ENCODE measurements around the gene CKB. TPM values are rescaled to one million over a fixed set of nuclear protein-coding genes. Genes with fewer than 3 reads are reported as not detected.

Gene CKB
- total RNA-seq, 2 experiments from 2014 or later, result 0.82 to 3.0 TPM

DNA sequence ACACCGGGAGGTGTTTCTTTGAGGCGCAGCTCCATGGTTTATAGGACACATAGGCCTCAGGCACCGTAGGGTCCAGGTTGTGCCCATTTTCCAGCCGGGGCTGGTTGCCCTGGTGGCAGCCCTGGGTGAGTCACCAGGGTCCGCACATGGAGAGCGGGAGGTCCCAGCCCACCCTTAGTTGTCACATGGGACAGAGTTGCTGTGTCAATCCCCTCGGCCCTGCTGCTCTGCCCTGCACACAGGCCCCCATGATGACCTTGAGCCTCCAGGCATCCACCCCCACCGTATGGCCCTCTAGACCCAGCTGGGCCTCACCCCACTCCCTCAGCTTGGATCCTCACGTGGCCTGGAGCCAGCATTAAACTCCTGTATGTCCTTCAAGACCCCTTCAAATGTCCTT is 14.1 kb upstream of the CKB start:
- H3K4me2 ChIP-seq (ENCODE audit: low read length), result no peak overlapping the region
- no peaks in the 10 kb centered on the region for H3K4me1 ChIP-seq (ENCODE audit: insufficient read depth, low read length, poor library complexity, severe bottlenecking)
- H4K20me1 ChIP-seq (ENCODE audit: insufficient read depth, low read length), result no peaks in the 10 kb centered on the region; the same call in 1 of the 2 replicates
- no peak for DNase-seq (ENCODE audit: low spot score)
- intact Hi-C loops (cut with micrococcal nuclease; ENCODE audit: unreplicated experiment), result no loop called here
- H3K36me3 ChIP-seq (ENCODE audit: insufficient read depth, low read length), result peaks cover 22% of the 10 kb centered on the region; the same call in 1 of the 2 replicates
- POLR2A ChIA-PET, result no interaction called here
- H2AFZ ChIP-seq (ENCODE audit: low read length), result no peak overlapping the region
- CTCF ChIA-PET (ENCODE audit: unreplicated experiment), result no interaction called here
- BruUV-seq (replicated peaks), result no TSS peak
- no peaks in the 10 kb centered on the region for H3K79me2 ChIP-seq (ENCODE audit: insufficient read depth, low read depth, low read length)
- no peaks in the 10 kb centered on the region for H3K9me3 ChIP-seq (ENCODE audit: low read length)
- no peak for TF ChIP-seq EZH2phosphoT487 (IDR thresholded peaks at IDR 0.05; ENCODE audit: borderline replicate concordance, low read depth, low read length)
- TF ChIP-seq, protein P1, sequence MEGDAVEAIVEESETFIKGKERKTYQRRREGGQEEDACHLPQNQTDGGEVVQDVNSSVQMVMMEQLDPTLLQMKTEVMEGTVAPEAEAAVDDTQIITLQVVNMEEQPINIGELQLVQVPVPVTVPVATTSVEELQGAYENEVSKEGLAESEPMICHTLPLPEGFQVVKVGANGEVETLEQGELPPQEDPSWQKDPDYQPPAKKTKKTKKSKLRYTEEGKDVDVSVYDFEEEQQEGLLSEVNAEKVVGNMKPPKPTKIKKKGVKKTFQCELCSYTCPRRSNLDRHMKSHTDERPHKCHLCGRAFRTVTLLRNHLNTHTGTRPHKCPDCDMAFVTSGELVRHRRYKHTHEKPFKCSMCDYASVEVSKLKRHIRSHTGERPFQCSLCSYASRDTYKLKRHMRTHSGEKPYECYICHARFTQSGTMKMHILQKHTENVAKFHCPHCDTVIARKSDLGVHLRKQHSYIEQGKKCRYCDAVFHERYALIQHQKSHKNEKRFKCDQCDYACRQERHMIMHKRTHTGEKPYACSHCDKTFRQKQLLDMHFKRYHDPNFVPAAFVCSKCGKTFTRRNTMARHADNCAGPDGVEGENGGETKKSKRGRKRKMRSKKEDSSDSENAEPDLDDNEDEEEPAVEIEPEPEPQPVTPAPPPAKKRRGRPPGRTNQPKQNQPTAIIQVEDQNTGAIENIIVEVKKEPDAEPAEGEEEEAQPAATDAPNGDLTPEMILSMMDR (conservative IDR thresholded peaks at IDR 0.05; ENCODE audit: low read length), result no peak
- no peaks in the 10 kb centered on the region for H3K9me2 ChIP-seq (ENCODE audit: insufficient read depth, low read length)
- no peak overlapping the region for H3K4me3 ChIP-seq (ENCODE audit: low read depth, low read length, poor library complexity, severe bottlenecking)
- H3K27ac ChIP-seq (ENCODE audit: low read depth, low read length, poor library complexity, severe bottlenecking), result no peak overlapping the region

DNA sequence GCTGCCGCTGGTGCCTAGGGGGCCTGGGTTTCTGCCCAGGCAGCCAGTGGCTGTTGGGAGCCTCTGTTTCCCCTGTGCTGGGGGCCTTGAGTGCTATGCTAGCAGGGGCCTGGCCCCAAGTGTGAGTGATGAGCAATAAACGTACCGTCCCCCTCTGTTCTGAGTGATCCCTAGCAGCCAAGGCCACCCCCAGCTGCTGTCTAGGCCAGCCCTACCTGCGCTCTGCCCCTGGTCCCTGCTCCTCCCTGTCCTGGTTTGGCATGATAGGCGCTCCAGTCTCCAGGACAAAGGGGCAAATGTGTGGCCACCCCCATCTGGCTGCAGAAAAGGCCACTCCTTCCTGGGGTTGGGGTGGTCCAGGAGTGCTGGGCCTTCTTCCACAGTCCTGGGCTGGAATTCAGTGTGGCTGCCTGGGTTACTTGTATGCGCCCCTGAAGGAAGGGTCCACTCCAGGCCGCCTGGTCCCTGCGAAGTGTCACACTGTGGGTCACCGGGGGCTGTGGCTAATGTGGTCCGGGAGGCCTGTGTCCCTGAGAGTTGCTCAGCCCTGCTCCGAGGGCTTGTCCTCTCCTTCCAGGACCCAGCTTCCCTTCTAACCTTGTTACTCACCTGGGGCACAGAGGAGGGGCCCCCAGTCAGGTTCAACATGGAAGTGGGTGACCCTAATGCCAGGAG is 13.4 kb upstream of the CKB start:
- Histone ChIP-seq H3K9me3 (ENCODE audit: low read length) (no peaks in the 10 kb centered on the region), H3K36me3 (ENCODE audit: insufficient read depth, low read length) (peaks cover 27% of the 10 kb centered on the region; the same call in 1 of the 2 replicates), H3K79me2 (ENCODE audit: insufficient read depth, low read depth, low read length) (peaks cover 4% of the 10 kb centered on the region; the same call in 1 of the 2 replicates), H3K4me3 (ENCODE audit: low read depth, low read length, poor library complexity, severe bottlenecking) (no peak overlapping the region), H2AFZ (ENCODE audit: low read length) (no peak overlapping the region), H3K27ac (ENCODE audit: low read depth, low read length, poor library complexity, severe bottlenecking) (no peak overlapping the region), H3K4me1 (ENCODE audit: insufficient read depth, low read length, poor library complexity, severe bottlenecking) (no peaks in the 10 kb centered on the region), H3K9me2 (ENCODE audit: insufficient read depth, low read length) (no peaks in the 10 kb centered on the region), H3K4me2 (ENCODE audit: low read length) (no peak overlapping the region), H4K20me1 (ENCODE audit: insufficient read depth, low read length) (no peaks in the 10 kb centered on the region; the same call in 1 of the 2 replicates)
- intact Hi-C loops (cut with micrococcal nuclease; ENCODE audit: unreplicated experiment), result no loop called here
- DNase-seq (ENCODE audit: low spot score), result no peak
- TF ChIP-seq, protein P1 (conservative IDR thresholded peaks at IDR 0.05; ENCODE audit: low read length), result no peak
- no peak for TF ChIP-seq EZH2phosphoT487 (IDR thresholded peaks at IDR 0.05; ENCODE audit: borderline replicate concordance, low read depth, low read length)
- ChIA-PET POLR2A (no interaction called here), CTCF (ENCODE audit: unreplicated experiment) (no interaction called here)
- BruUV-seq (replicated peaks), result no TSS peak

Data from OCI-LY7 (cell line).